Upper lobe of left lung (tissue), 6 donors: Measurements from ENCODE around the gene FAM151A. TPM values are rescaled to one million over a fixed set of nuclear protein-coding genes. Genes with fewer than 3 reads are reported as not detected.

Experiments
- ATAC-seq, 2 donors: fragments of 200-7000 bp; cut with Tn5 transposase; one replicate each; pipeline ENCODE4 v1.9.1; 2022; ENCODE audit warnings: mild to moderate bottlenecking in 2 of 2, moderate library complexity in 2 of 2; ENCODE audit not compliant: low FRiP score in 2 of 2
- DNase-seq, 2 donors: peaks; one replicate each; pipeline ENCODE4 v3.0.0-alpha.2; 2019 to 2020
- H3K27ac ChIP-seq, 4 donors: fragments of 200-600 bp; sonication (generic); one replicate each; pipeline ENCODE4 v1.5.1; 2016 to 2019
- H3K27me3 ChIP-seq, 4 donors: fragments of 200-600 bp; sonication (generic); one replicate each; pipeline ENCODE4 v1.5.1; 2017 to 2019
- H3K36me3 ChIP-seq, 4 donors: fragments of 200-600 bp; sonication (generic); one replicate each; pipeline ENCODE4 v1.5.1; 2016 to 2019
- H3K4me1 ChIP-seq, 4 donors: fragments of 200-600 bp; sonication (generic); one replicate each; pipeline ENCODE4 v1.5.1; 2018 to 2019
- H3K4me3 ChIP-seq, 4 donors: fragments of 200-600 bp; sonication (generic); one replicate each; pipeline ENCODE4 v1.5.1; 2017 to 2019; ENCODE audit warnings: mild to moderate bottlenecking in 2 of 4, moderate library complexity in 1 of 4
- H3K9me3 ChIP-seq, 4 donors: fragments of 200-600 bp; sonication (generic); one replicate each; pipeline ENCODE4 v1.5.1; 2018 to 2019
- EP300 ChIP-seq, 4 donors: sonication (generic); formaldehyde crosslinking; IDR thresholded peaks; one replicate each; pipeline ENCODE4 v1.5.1; 2017; ENCODE audit warnings: antibody characterized with exemption in 4 of 4, control low read depth in 2 of 4
- POLR2A ChIP-seq, 4 donors: fragments of 450-650 bp; IDR thresholded peaks; one replicate each; pipeline ENCODE4 v1.5.1; 2016 to 2017; ENCODE audit warnings: antibody characterized with exemption in 4 of 4, mild to moderate bottlenecking in 2 of 4
- POLR2AphosphoS5 ChIP-seq, 2 donors: sonication (generic); formaldehyde crosslinking; IDR thresholded peaks; one replicate each; pipeline ENCODE4 v1.5.1; 2017; ENCODE audit warnings: antibody characterized with exemption in 2 of 2
- WGBS, 2 donors: methylation state at CpG; one replicate each; pipeline ENCODE4 v1.1.5; 2017 to 2018; 5-methylcytosine and 5-hydroxymethylcytosine counted together
- total RNA-seq, 6 donors: library from RNA; depleted of rRNA in 4 of 6; stranded (reverse); fragments of >200 nt in 4 of 6; gene quantifications; one replicate each; pipeline versions ENCODE4 v1.1.0 to v1.2.1, GENCODE V29; 2016 to 2021
- TF ChIP-seq, protein P1 (sequence below), 6 experiments: fragments of 450-650 bp in 4 of 6; fragments of 200-600 bp in 2 of 6; sonication (generic) in 2 of 6; IDR thresholded peaks; one replicate each; pipeline ENCODE4 v1.5.1; 2016 to 2019; ENCODE audit warnings: antibody characterized with exemption in 6 of 6
- donor health status: DM: no; HTN: no; CAD: no; lungs with moderate emphysema.
- donor health status: DM: no; HTN: yes; CAD: no; lungs with severe emphysema.

FAM151A gene
- not detected for total RNA-seq

DNA sequence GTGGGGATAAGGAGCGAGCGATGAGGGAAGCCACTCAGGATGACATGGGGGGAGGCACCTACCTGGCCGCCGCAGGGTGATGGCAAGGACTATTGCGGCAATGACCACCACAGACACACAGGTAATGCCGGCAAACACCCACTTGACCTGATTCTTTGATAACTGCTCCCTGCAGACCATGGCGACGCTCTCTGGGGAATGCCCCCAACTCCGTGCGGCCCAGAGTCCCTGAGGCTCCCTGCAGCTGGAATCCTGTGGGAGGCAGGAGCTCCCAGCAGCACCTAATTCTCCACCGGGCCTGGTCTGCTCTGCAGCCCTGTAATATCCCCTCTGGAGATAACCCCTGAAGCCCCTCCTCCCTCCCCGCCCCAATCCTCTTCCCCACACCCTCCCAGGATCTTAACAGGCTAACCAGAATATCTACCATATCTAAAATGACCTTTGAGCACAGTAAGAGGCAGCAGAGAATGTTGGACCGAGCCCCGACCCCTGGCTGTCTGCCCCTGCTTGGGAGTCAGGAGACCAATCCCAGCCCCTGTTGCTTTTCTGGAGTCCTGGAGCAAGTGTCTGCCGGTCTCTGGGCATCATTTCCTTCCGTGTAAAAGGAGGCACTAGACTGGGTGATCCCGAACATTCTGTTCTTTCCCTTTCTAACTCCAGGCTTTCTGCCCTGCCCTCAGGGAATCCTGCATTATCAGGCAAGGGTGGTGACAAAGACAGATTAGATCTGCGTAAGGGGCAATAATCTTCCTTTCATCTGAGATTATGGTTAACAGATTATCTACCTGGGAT, at the start of gene FAM151A:
TSS of gene FAM151A (minus strand) at position 310 of the 792 bp plus-strand sequence. CDS start at position 180, 130 bp downstream.
- no peak for DNase-seq
- H3K9me3 ChIP-seq = no peaks in the 10 kb centered on the region
- H3K27ac ChIP-seq = no peak within 1 kb of the TSS
- H3K4me1 ChIP-seq = no peaks in the 10 kb centered on the region
- no peak within 1 kb of the TSS for H3K4me3 ChIP-seq
- WGBS, 2 donors = 74 to 75% methylated on average over 14 to 18 of the region's 18 CpGs
- H3K27me3 ChIP-seq = no peaks in the 10 kb centered on the region
- no peaks in the 10 kb centered on the region for H3K36me3 ChIP-seq
- no peak for TF ChIP-seq POLR2AphosphoS5 (IDR thresholded peaks at IDR 0.05)
- no peak for TF ChIP-seq EP300 (IDR thresholded peaks at IDR 0.05)
- TF ChIP-seq POLR2A (IDR thresholded peaks at IDR 0.05) = no peak
- TF ChIP-seq, protein P1, sequence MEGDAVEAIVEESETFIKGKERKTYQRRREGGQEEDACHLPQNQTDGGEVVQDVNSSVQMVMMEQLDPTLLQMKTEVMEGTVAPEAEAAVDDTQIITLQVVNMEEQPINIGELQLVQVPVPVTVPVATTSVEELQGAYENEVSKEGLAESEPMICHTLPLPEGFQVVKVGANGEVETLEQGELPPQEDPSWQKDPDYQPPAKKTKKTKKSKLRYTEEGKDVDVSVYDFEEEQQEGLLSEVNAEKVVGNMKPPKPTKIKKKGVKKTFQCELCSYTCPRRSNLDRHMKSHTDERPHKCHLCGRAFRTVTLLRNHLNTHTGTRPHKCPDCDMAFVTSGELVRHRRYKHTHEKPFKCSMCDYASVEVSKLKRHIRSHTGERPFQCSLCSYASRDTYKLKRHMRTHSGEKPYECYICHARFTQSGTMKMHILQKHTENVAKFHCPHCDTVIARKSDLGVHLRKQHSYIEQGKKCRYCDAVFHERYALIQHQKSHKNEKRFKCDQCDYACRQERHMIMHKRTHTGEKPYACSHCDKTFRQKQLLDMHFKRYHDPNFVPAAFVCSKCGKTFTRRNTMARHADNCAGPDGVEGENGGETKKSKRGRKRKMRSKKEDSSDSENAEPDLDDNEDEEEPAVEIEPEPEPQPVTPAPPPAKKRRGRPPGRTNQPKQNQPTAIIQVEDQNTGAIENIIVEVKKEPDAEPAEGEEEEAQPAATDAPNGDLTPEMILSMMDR (IDR thresholded peaks at IDR 0.05) = no peak
- ATAC-seq = peak in 1 of 2 donors; percentile 7

DNA sequence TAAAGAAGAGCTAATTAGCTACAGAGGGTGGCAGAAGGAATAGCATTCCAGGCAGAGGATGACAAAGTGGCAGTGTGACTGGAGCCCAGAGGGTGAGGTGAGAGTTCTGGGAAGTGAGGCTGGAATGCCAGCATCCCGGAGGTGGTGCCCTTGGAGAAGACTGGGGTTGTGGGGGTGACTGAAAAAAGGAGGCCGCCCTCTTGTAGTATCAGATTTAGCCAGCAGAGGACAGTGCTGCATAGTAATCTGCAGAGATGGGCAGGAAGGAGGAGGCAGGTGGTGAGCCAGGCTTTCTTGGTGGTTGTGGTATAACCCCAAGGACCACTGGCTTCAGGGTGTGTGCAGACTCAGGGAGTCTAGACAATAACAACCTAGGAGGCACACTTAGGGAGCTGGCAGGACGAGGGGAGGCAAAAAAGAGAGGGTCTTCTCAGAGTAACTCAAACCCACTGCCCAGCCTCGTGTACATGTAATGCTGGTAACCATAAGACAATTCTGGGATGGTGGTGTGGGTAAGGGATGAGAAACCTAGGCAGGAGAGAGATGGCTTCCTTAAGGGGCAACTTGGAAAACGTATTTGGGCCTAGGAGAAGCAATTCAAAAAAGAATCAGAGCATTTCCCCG, 48.8 kb upstream of the FAM151A start:
- ATAC-seq = peak in 1 of 2 donors; percentile 48
- DNase-seq = peak in 1 of 2 donors; percentile 24
- Histone ChIP-seq H3K4me1 (no peaks in the 10 kb centered on the region), H3K4me3 (no peak overlapping the region), H3K36me3 (no peaks in the 10 kb centered on the region), H3K27ac (no peak overlapping the region), H3K27me3 (no peaks in the 10 kb centered on the region), H3K9me3 (no peaks in the 10 kb centered on the region)
- TF ChIP-seq, protein P1 (IDR thresholded peaks at IDR 0.05) = peak; percentile 60 to 81 (median 72)
- no peak for TF ChIP-seq POLR2A (IDR thresholded peaks at IDR 0.05)
- 62 to 63% methylated on average over 6 of the region's 6 CpGs for WGBS, 2 donors

DNA sequence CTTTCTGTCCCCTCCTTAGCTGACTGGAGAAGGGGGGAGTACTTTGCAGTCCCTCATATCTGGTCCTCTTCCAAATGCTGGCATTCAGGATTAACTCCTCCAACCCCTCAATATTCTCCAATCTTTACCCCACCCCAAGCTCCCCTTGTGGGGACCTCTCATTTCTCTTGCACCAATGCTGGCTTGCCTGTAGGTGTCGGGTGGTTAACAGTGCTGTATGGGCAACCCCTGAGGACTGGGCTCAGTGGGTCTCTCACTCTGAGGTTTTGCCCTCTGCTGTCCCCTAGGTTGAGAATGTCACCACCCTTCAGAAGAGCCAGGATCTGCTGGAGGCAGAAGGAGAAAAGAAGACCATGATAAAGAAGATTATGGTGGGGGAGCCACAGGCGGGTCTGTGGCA, 45.2 kb upstream of the FAM151A start:
- DNase-seq = no peak
- Histone ChIP-seq H3K9me3 (no peaks in the 10 kb centered on the region), H3K4me1 (no peaks in the 10 kb centered on the region), H3K27ac (no peak overlapping the region), H3K4me3 (no peak overlapping the region), H3K36me3 (no peaks in the 10 kb centered on the region), H3K27me3 (no peaks in the 10 kb centered on the region)
- no peak for ATAC-seq
- 88 to 89% methylated on average over 2 of the region's 2 CpGs for WGBS, 2 donors
- TF ChIP-seq, protein P1 (IDR thresholded peaks at IDR 0.05) = no peak
- no peak for TF ChIP-seq POLR2AphosphoS5 (IDR thresholded peaks at IDR 0.05)

DNA sequence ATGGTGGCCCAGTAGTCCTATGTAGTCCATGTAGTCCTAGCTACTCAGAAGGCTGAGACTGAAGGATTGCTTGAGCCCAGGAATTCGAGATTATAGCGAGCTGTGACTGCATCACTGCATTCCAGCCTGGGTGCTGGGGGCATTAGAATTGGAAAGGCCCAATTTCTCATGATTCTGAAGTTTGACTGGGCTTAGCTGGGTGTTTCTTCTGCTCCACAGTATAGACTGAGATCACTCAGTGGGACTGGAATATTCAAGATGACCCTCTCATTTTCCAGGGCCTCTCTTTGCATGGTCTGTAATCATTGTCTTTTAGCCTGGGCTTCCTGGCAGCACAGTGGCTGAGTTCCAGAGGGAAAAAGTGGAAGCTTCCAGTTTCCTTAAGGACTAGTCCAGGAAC, 44.5 kb upstream of the FAM151A start:
- ATAC-seq (no peak), DNase-seq (no peak)
- H3K36me3 ChIP-seq = no peaks in the 10 kb centered on the region
- TF ChIP-seq EP300 (IDR thresholded peaks at IDR 0.05) (no peak), POLR2A (IDR thresholded peaks at IDR 0.05) (no peak), POLR2AphosphoS5 (IDR thresholded peaks at IDR 0.05) (no peak)
- TF ChIP-seq, protein P1 (IDR thresholded peaks at IDR 0.05) = no peak
- no peaks in the 10 kb centered on the region for H3K4me1 ChIP-seq
- no peak overlapping the region for H3K4me3 ChIP-seq
- H3K27me3 ChIP-seq = no peaks in the 10 kb centered on the region
- H3K27ac ChIP-seq = no peak overlapping the region
- H3K9me3 ChIP-seq = no peaks in the 10 kb centered on the region
- 88 to 96% methylated on average over 2 of the region's 2 CpGs for WGBS, 2 donors
